ENCODE data around the gene ARF3.

DNA sequence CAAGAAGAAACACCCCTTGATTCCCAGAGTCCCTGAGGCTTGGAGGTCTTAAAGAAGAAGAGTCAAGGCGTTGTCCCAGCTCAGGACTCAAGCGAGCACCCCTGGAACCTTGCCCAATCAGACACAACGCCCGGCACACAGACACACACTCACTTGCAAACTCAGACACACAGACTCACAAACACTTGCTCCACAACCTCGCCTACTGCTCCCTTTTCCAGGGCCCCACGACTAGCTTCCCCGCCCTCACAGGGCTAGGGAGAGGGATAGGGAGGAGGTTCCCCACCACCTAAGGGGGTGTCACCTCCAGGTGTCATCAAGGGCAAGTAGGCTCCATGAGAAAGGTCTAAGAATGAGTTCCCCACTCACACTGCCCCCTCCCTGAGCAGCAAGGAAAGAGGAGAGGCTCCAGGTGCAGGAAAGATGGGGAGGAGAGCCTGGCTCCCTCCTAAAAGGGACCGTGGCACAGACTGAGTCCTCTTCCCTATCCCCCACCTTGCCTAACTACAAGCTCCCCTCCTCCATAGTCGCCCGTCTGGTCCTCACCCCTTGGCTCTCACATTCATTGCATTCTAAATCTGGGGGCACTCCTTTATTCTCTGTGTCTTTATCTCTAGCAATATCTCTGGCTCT is 13.5 kb upstream of the ARF3 start:
- TF ChIP-seq, protein P1, sequence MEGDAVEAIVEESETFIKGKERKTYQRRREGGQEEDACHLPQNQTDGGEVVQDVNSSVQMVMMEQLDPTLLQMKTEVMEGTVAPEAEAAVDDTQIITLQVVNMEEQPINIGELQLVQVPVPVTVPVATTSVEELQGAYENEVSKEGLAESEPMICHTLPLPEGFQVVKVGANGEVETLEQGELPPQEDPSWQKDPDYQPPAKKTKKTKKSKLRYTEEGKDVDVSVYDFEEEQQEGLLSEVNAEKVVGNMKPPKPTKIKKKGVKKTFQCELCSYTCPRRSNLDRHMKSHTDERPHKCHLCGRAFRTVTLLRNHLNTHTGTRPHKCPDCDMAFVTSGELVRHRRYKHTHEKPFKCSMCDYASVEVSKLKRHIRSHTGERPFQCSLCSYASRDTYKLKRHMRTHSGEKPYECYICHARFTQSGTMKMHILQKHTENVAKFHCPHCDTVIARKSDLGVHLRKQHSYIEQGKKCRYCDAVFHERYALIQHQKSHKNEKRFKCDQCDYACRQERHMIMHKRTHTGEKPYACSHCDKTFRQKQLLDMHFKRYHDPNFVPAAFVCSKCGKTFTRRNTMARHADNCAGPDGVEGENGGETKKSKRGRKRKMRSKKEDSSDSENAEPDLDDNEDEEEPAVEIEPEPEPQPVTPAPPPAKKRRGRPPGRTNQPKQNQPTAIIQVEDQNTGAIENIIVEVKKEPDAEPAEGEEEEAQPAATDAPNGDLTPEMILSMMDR (IDR thresholded peaks at IDR 0.05; ENCODE audit: low read depth, low read length, missing input control) = no peak
- TF ChIP-seq SP1 (IDR thresholded peaks at IDR 0.05) (no peak), YY1 (IDR thresholded peaks at IDR 0.05) (no peak), RXRA (IDR thresholded peaks at IDR 0.05) (no peak), FOXA2 (IDR thresholded peaks at IDR 0.05) (no peak), GABPA (IDR thresholded peaks at IDR 0.05 in 1 of 2, conservative IDR thresholded peaks at IDR 0.05 in 1 of 2) (no peak), REST (IDR thresholded peaks at IDR 0.05) (no peak)
